ENCODE measurements around the gene CPZ.

The CPZ gene

DNA sequence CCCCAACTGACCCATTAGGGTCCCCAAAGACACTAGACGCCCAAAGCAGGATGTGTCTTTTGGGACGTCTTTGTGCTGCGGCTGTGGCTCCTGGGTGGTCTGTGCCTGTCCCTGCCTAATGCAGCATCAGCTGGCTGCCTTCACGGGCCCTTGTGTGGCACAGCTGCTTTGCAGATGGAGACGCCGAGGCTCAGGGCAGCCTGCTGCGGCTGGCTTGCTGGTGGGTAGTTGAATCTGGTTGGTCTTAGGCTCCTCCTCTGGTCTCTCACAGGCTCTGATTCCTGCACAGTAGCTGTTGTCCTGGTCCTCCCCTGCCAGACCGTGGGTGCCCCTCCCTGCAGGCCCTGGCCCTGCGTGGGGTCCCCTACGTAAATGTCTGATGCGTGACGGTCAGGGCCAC, 8.1 kb downstream of the CPZ start:
- Histone ChIP-seq H3K4me1 (ENCODE audit: control insufficient read depth, insufficient read depth, low read length) (no peaks in the 10 kb centered on the region), H3K27ac (ENCODE audit: insufficient read depth, low read depth, low read length, poor library complexity, severe bottlenecking) (no peak overlapping the region), H3K27me3 (ENCODE audit: control insufficient read depth, insufficient read depth, low read length, poor library complexity, severe bottlenecking) (no peaks in the 10 kb centered on the region), H3K36me3 (ENCODE audit: control insufficient read depth, insufficient read depth, low read length) (no peaks in the 10 kb centered on the region), H3K9me3 (ENCODE audit: control insufficient read depth, low read length) (no peaks in the 10 kb centered on the region), H3K4me3 (ENCODE audit: insufficient read depth, low read depth, low read length) (no peak overlapping the region)
- WGBS, 2 experiments, result 90 to 92% methylated on average over 12 of the region's 12 CpGs

- no peak overlapping the region for H3K4me3 ChIP-seq (ENCODE audit: insufficient read depth, low read depth, low read length)
- no peaks in the 10 kb centered on the region for H3K9me3 ChIP-seq (ENCODE audit: control insufficient read depth, low read length)
- no peaks in the 10 kb centered on the region for H3K27me3 ChIP-seq (ENCODE audit: control insufficient read depth, insufficient read depth, low read length, poor library complexity, severe bottlenecking)
- no peaks in the 10 kb centered on the region for H3K36me3 ChIP-seq (ENCODE audit: control insufficient read depth, insufficient read depth, low read length)
- WGBS, 2 experiments, result 93 to 95% methylated on average over 23 of the region's 23 CpGs
- H3K4me1 ChIP-seq (ENCODE audit: control insufficient read depth, insufficient read depth, low read length), result no peaks in the 10 kb centered on the region
- no peak overlapping the region for H3K27ac ChIP-seq (ENCODE audit: insufficient read depth, low read depth, low read length, poor library complexity, severe bottlenecking)
These were observed 8.5 kb downstream of the CPZ start for GRCh38 chr4:8601086-8601485.

- Histone ChIP-seq H3K4me3 (ENCODE audit: insufficient read depth, low read depth, low read length) (no peak overlapping the region), H3K9me3 (ENCODE audit: control insufficient read depth, low read length) (no peaks in the 10 kb centered on the region), H3K27ac (ENCODE audit: insufficient read depth, low read depth, low read length, poor library complexity, severe bottlenecking) (no peak overlapping the region), H3K4me1 (ENCODE audit: control insufficient read depth, insufficient read depth, low read length) (no peaks in the 10 kb centered on the region), H3K36me3 (ENCODE audit: control insufficient read depth, insufficient read depth, low read length) (no peaks in the 10 kb centered on the region), H3K27me3 (ENCODE audit: control insufficient read depth, insufficient read depth, low read length, poor library complexity, severe bottlenecking) (no peaks in the 10 kb centered on the region)
- WGBS, 2 experiments, result 92 to 94% methylated on average over 10 of the region's 10 CpGs
These were observed 9.0 kb downstream of the CPZ start for GRCh38 chr4:8601556-8601955.

GRCh38 chr4:8602686-8603430, 10.3 kb downstream of the CPZ start:
- H3K27ac ChIP-seq (ENCODE audit: insufficient read depth, low read depth, low read length, poor library complexity, severe bottlenecking), result no peak overlapping the region
- H3K4me3 ChIP-seq (ENCODE audit: insufficient read depth, low read depth, low read length), result no peak overlapping the region
- no peaks in the 10 kb centered on the region for H3K27me3 ChIP-seq (ENCODE audit: control insufficient read depth, insufficient read depth, low read length, poor library complexity, severe bottlenecking)
- H3K9me3 ChIP-seq (ENCODE audit: control insufficient read depth, low read length), result no peaks in the 10 kb centered on the region
- no peaks in the 10 kb centered on the region for H3K4me1 ChIP-seq (ENCODE audit: control insufficient read depth, insufficient read depth, low read length)
- H3K36me3 ChIP-seq (ENCODE audit: control insufficient read depth, insufficient read depth, low read length), result no peaks in the 10 kb centered on the region
- WGBS, 2 experiments, result 89 to 91% methylated on average over 17 to 19 of the region's 19 CpGs

GRCh38 chr4:8603931-8604330, 11.4 kb downstream of the CPZ start:
- H3K27me3 ChIP-seq (ENCODE audit: control insufficient read depth, insufficient read depth, low read length, poor library complexity, severe bottlenecking), result no peaks in the 10 kb centered on the region
- WGBS, 2 experiments, result 91% methylated on average over 22 of the region's 22 CpGs
- H3K4me1 ChIP-seq (ENCODE audit: control insufficient read depth, insufficient read depth, low read length), result no peaks in the 10 kb centered on the region
- no peak overlapping the region for H3K27ac ChIP-seq (ENCODE audit: insufficient read depth, low read depth, low read length, poor library complexity, severe bottlenecking)
- no peaks in the 10 kb centered on the region for H3K9me3 ChIP-seq (ENCODE audit: control insufficient read depth, low read length)
- H3K4me3 ChIP-seq (ENCODE audit: insufficient read depth, low read depth, low read length), result no peak overlapping the region
- H3K36me3 ChIP-seq (ENCODE audit: control insufficient read depth, insufficient read depth, low read length), result no peaks in the 10 kb centered on the region

- H3K27me3 ChIP-seq (ENCODE audit: control insufficient read depth, insufficient read depth, low read length, poor library complexity, severe bottlenecking), result no peaks in the 10 kb centered on the region
- no peaks in the 10 kb centered on the region for H3K9me3 ChIP-seq (ENCODE audit: control insufficient read depth, low read length)
- no peaks in the 10 kb centered on the region for H3K36me3 ChIP-seq (ENCODE audit: control insufficient read depth, insufficient read depth, low read length)
- no peak overlapping the region for H3K4me3 ChIP-seq (ENCODE audit: insufficient read depth, low read depth, low read length)
- 87 to 88% methylated on average over 1 of the region's 1 CpG for WGBS, 2 experiments
- no peak overlapping the region for H3K27ac ChIP-seq (ENCODE audit: insufficient read depth, low read depth, low read length, poor library complexity, severe bottlenecking)
- H3K4me1 ChIP-seq (ENCODE audit: control insufficient read depth, insufficient read depth, low read length), result no peaks in the 10 kb centered on the region
These were observed 12.7 kb downstream of the CPZ start for GRCh38 chr4:8605289-8605688.

DNA sequence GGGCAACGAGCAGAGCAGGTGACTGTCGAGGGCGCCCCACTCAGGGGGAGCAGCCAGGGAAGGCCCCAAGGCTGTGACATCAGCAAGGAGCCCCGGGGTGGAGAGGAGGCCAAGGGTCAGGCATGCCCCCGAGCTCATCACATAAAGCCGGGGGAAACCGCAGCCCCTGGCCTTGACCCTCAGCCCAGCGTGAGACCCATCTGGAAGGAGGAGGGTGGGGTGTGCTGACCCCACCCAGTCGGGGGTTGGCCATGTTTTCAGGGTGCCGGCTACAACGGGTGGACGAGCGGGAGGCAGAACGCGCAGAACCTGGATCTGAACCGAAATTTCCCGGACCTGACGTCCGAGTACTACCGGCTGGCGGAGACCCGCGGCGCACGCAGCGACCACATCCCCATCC, 13.9 kb downstream of the CPZ start:
- no peaks in the 10 kb centered on the region for H3K9me3 ChIP-seq (ENCODE audit: control insufficient read depth, low read length)
- no peaks in the 10 kb centered on the region for H3K27me3 ChIP-seq (ENCODE audit: control insufficient read depth, insufficient read depth, low read length, poor library complexity, severe bottlenecking)
- no peaks in the 10 kb centered on the region for H3K4me1 ChIP-seq (ENCODE audit: control insufficient read depth, insufficient read depth, low read length)
- H3K36me3 ChIP-seq (ENCODE audit: control insufficient read depth, insufficient read depth, low read length), result no peaks in the 10 kb centered on the region
- no peak overlapping the region for H3K27ac ChIP-seq (ENCODE audit: insufficient read depth, low read depth, low read length, poor library complexity, severe bottlenecking)
- no peak overlapping the region for H3K4me3 ChIP-seq (ENCODE audit: insufficient read depth, low read depth, low read length)
- WGBS, 2 experiments, result 94 to 95% methylated on average over 26 of the region's 26 CpGs

DNA sequence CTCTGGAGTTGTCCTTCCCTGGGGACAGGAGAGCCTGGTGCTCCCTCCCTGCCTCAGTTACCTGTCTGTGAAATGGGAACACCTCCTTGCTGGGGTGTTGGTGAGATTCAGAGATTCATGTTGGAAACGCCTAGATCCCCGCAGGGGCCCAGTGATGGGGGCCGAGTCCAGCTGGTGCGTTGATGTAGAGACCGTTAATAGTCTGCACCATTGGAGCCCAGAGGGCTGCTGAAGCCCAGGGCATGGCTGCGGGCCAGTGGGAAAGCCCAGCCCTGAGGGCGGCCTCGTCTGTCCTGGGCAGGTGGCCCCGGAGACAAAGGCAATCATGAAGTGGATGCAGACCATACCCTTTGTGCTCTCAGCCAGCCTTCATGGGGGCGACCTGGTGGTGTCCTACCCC, 14.4 kb downstream of the CPZ start:
- no peaks in the 10 kb centered on the region for H3K4me1 ChIP-seq (ENCODE audit: control insufficient read depth, insufficient read depth, low read length)
- H3K27me3 ChIP-seq (ENCODE audit: control insufficient read depth, insufficient read depth, low read length, poor library complexity, severe bottlenecking), result no peaks in the 10 kb centered on the region
- H3K9me3 ChIP-seq (ENCODE audit: control insufficient read depth, low read length), result no peaks in the 10 kb centered on the region
- H3K36me3 ChIP-seq (ENCODE audit: control insufficient read depth, insufficient read depth, low read length), result no peaks in the 10 kb centered on the region
- H3K4me3 ChIP-seq (ENCODE audit: insufficient read depth, low read depth, low read length), result no peak overlapping the region
- H3K27ac ChIP-seq (ENCODE audit: insufficient read depth, low read depth, low read length, poor library complexity, severe bottlenecking), result no peak overlapping the region
- 84 to 86% methylated on average over 10 of the region's 10 CpGs for WGBS, 2 experiments

GRCh38 chr4:8607603-8608481, 15.3 kb downstream of the CPZ start:
- Histone ChIP-seq H3K4me1 (ENCODE audit: control insufficient read depth, insufficient read depth, low read length) (no peaks in the 10 kb centered on the region), H3K36me3 (ENCODE audit: control insufficient read depth, insufficient read depth, low read length) (no peaks in the 10 kb centered on the region), H3K4me3 (ENCODE audit: insufficient read depth, low read depth, low read length) (no peak overlapping the region), H3K27me3 (ENCODE audit: control insufficient read depth, insufficient read depth, low read length, poor library complexity, severe bottlenecking) (no peaks in the 10 kb centered on the region), H3K9me3 (ENCODE audit: control insufficient read depth, low read length) (no peaks in the 10 kb centered on the region), H3K27ac (ENCODE audit: insufficient read depth, low read depth, low read length, poor library complexity, severe bottlenecking) (no peak overlapping the region)
- WGBS, 2 experiments, result 23 to 24% methylated on average over 42 of the region's 42 CpGs

- Histone ChIP-seq H3K4me1 (ENCODE audit: control insufficient read depth, insufficient read depth, low read length) (no peaks in the 10 kb centered on the region), H3K9me3 (ENCODE audit: control insufficient read depth, low read length) (no peaks in the 10 kb centered on the region), H3K36me3 (ENCODE audit: control insufficient read depth, insufficient read depth, low read length) (no peaks in the 10 kb centered on the region), H3K27me3 (ENCODE audit: control insufficient read depth, insufficient read depth, low read length, poor library complexity, severe bottlenecking) (no peaks in the 10 kb centered on the region), H3K27ac (ENCODE audit: insufficient read depth, low read depth, low read length, poor library complexity, severe bottlenecking) (no peak overlapping the region), H3K4me3 (ENCODE audit: insufficient read depth, low read depth, low read length) (no peak overlapping the region)
- 82% methylated on average over 5 of the region's 5 CpGs for WGBS, 2 experiments
These were observed 16.3 kb downstream of the CPZ start for GRCh38 chr4:8608714-8609391.

Data from ectodermal cell (in vitro differentiated cells).